Activated CD4-positive, alpha-beta T cell treated with anti-CD3 and anti-CD28 coated beads, Interleukin-2, amount 10 ng/mL, durations not matched to agents 24 days and 14 days (primary cell): ENCODE data around the gene PRKD3. TPM values are rescaled to one million over a fixed set of nuclear protein-coding genes. Genes with fewer than 3 reads are reported as not detected.

ENCODE experiments used
- DNase-seq: peaks from one replicate; pipeline ENCODE4 v3.0.0; 2022
- H3K27ac Mint-ChIP-seq: one replicate; pipeline ENCODE4 v1.8.0; 2022; ENCODE audit warnings: mild to moderate bottlenecking, mixed read lengths
- H3K27me3 Mint-ChIP-seq: one replicate; pipeline ENCODE4 v1.8.0; 2022; ENCODE audit warnings: mixed read lengths
- H3K36me3 Mint-ChIP-seq: one replicate; pipeline ENCODE4 v1.8.0; 2022; ENCODE audit warnings: low read depth, mild to moderate bottlenecking, mixed read lengths
- H3K4me1 Mint-ChIP-seq: one replicate; pipeline ENCODE4 v1.8.0; 2021; ENCODE audit warnings: mixed read lengths
- H3K4me3 Mint-ChIP-seq: one replicate; pipeline ENCODE4 v1.8.0; 2022; ENCODE audit warnings: mild to moderate bottlenecking, moderate library complexity, mixed read lengths
- H3K9me3 Mint-ChIP-seq: one replicate; pipeline ENCODE4 v1.8.0; 2021; ENCODE audit warnings: mixed read lengths
- intact Hi-C: fragments of 100-400 bp; cut with micrococcal nuclease; formaldehyde crosslinking; loops from one replicate; pipeline ENCODE4 v1.15.1; 2023
- total RNA-seq: library from RNA; stranded (reverse); gene quantifications from 2 replicates; pipeline ENCODE4 v1.2.3, GENCODE V29; 2022

Gene PRKD3
- total RNA-seq, 1 donor from 2014 or later: 21.9 TPM

GRCh38 chr2:37335604-37336003 is 11.0 kb upstream of the PRKD3 start:
- no peaks in the 10 kb centered on the region for H3K36me3 Mint-ChIP-seq
- H3K4me3 Mint-ChIP-seq: no peak overlapping the region
- no peak for DNase-seq
- H3K27me3 Mint-ChIP-seq: peaks cover 72% of the 10 kb centered on the region
- intact Hi-C loops: no loop called here
- peaks cover 5% of the 10 kb centered on the region for H3K9me3 Mint-ChIP-seq
- H3K4me1 Mint-ChIP-seq: peaks cover 2% of the 10 kb centered on the region
- no peak overlapping the region for H3K27ac Mint-ChIP-seq

- no peak overlapping the region for H3K27ac Mint-ChIP-seq
- peaks cover 64% of the 10 kb centered on the region for H3K27me3 Mint-ChIP-seq
- H3K4me3 Mint-ChIP-seq: no peak overlapping the region
- intact Hi-C loops: no loop called here
- no peak for DNase-seq
- H3K9me3 Mint-ChIP-seq: peaks cover 5% of the 10 kb centered on the region
- no peaks in the 10 kb centered on the region for H3K36me3 Mint-ChIP-seq
- H3K4me1 Mint-ChIP-seq: peaks cover 2% of the 10 kb centered on the region
These were observed 8.6 kb upstream of the PRKD3 start for GRCh38 chr2:37333256-37333655.

- H3K4me1 Mint-ChIP-seq: peaks cover under 1% of the 10 kb centered on the region
- H3K27me3 Mint-ChIP-seq: peaks cover 65% of the 10 kb centered on the region
- intact Hi-C loops: no loop called here
These were observed 7.9 kb upstream of the PRKD3 start for GRCh38 chr2:37332560-37332959.

GRCh38 chr2:37330681-37331080 is 6.0 kb upstream of the PRKD3 start:
- H3K27ac Mint-ChIP-seq: no peak overlapping the region
- H3K9me3 Mint-ChIP-seq: peaks cover 5% of the 10 kb centered on the region
- H3K27me3 Mint-ChIP-seq: peaks cover 68% of the 10 kb centered on the region
- no peak for DNase-seq
- H3K4me1 Mint-ChIP-seq: peaks cover 4% of the 10 kb centered on the region
- H3K4me3 Mint-ChIP-seq: no peak overlapping the region
- peaks cover 2% of the 10 kb centered on the region for H3K36me3 Mint-ChIP-seq
- intact Hi-C loops: no loop called here

More at GRCh38 chr2:37332560-37332959, 7.9 kb upstream of the PRKD3 start:
- DNase-seq: no peak
- no peak overlapping the region for H3K4me3 Mint-ChIP-seq
- H3K36me3 Mint-ChIP-seq: no peaks in the 10 kb centered on the region
- H3K27ac Mint-ChIP-seq: no peak overlapping the region
- peaks cover 5% of the 10 kb centered on the region for H3K9me3 Mint-ChIP-seq

GRCh38 chr2:37326866-37327634 is 2.4 kb upstream of the PRKD3 start:
- peaks cover 23% of the 10 kb centered on the region for H3K4me1 Mint-ChIP-seq
- no peak for DNase-seq
- peaks cover 56% of the 10 kb centered on the region for H3K27me3 Mint-ChIP-seq
- peaks cover 5% of the 10 kb centered on the region for H3K36me3 Mint-ChIP-seq
- intact Hi-C loops: no loop called here
- no peaks in the 10 kb centered on the region for H3K9me3 Mint-ChIP-seq
- no peak overlapping the region for H3K27ac Mint-ChIP-seq
- no peak overlapping the region for H3K4me3 Mint-ChIP-seq

GRCh38 chr2:37326285-37326684 is 1.7 kb upstream of the PRKD3 start:
- peak; percentile 48 for DNase-seq
- H3K27me3 Mint-ChIP-seq: peaks cover 56% of the 10 kb centered on the region
- H3K27ac Mint-ChIP-seq: no peak overlapping the region
- H3K4me3 Mint-ChIP-seq: no peak overlapping the region
- intact Hi-C loops: no loop called here
- no peaks in the 10 kb centered on the region for H3K9me3 Mint-ChIP-seq
- peaks cover 27% of the 10 kb centered on the region for H3K4me1 Mint-ChIP-seq
- H3K36me3 Mint-ChIP-seq: peaks cover 9% of the 10 kb centered on the region

- H3K4me3 Mint-ChIP-seq: peak overlapping the region; percentile 82
- H3K9me3 Mint-ChIP-seq: no peaks in the 10 kb centered on the region
- H3K27ac Mint-ChIP-seq: no peak overlapping the region
- peak; percentile 49 for DNase-seq
- H3K4me1 Mint-ChIP-seq: peaks cover 27% of the 10 kb centered on the region
- peaks cover 9% of the 10 kb centered on the region for H3K36me3 Mint-ChIP-seq
- H3K27me3 Mint-ChIP-seq: peaks cover 51% of the 10 kb centered on the region
- intact Hi-C loops: loop anchor here (1.0 to 2.0 kb wide), 3 partner anchors 13 to 51 kb away; no protein-coding TSS in a partner anchor
These were observed 1.0 kb upstream of the PRKD3 start for GRCh38 chr2:37325625-37326071.

- Mint-ChIP-seq H3K4me3 (peak overlapping the region; percentile 47), H3K36me3 (peaks cover 12% of the 10 kb centered on the region), H3K9me3 (no peaks in the 10 kb centered on the region), H3K4me1 (peaks cover 27% of the 10 kb centered on the region), H3K27me3 (peaks cover 47% of the 10 kb centered on the region), H3K27ac (no peak overlapping the region)
- no peak for DNase-seq
- intact Hi-C loops: loop anchor here (1.0 to 2.0 kb wide), 3 partner anchors 14 to 93 kb away; partner anchors contain the start of genes CEBPZ and NDUFAF7
These were observed 172 bp downstream of the PRKD3 start for GRCh38 chr2:37324536-37324785.

- Mint-ChIP-seq H3K4me3 (peak overlapping the region; percentile 95), H3K27ac (peak overlapping the region; percentile 92), H3K4me1 (peaks cover 27% of the 10 kb centered on the region), H3K27me3 (peaks cover 47% of the 10 kb centered on the region), H3K36me3 (peaks cover 12% of the 10 kb centered on the region), H3K9me3 (no peaks in the 10 kb centered on the region)
- peak; percentile 78 for DNase-seq
- intact Hi-C loops: loop anchor here (1.0 to 2.0 kb wide), 3 partner anchors 15 to 93 kb away; partner anchors contain the start of genes CEBPZ and NDUFAF7
These were observed 675 bp downstream of the PRKD3 start for GRCh38 chr2:37323781-37324535.

GRCh38 chr2:37323176-37323780 is 1.4 kb downstream of the PRKD3 start:
- Mint-ChIP-seq H3K27ac (peak overlapping the region; percentile 92), H3K36me3 (peaks cover 12% of the 10 kb centered on the region)

GRCh38 chr2:37322368-37322767 is 2.3 kb downstream of the PRKD3 start:
- Mint-ChIP-seq H3K4me1 (peaks cover 40% of the 10 kb centered on the region), H3K36me3 (peaks cover 18% of the 10 kb centered on the region), H3K4me3 (no peak overlapping the region), H3K27me3 (peaks cover 39% of the 10 kb centered on the region), H3K27ac (no peak overlapping the region), H3K9me3 (no peaks in the 10 kb centered on the region)
- intact Hi-C loops: loop anchor here (1.0 kb wide), 1 partner anchor 68 kb away; no protein-coding TSS in a partner anchor
- no peak for DNase-seq

More at GRCh38 chr2:37323176-37323780, 1.4 kb downstream of the PRKD3 start:
- intact Hi-C loops: no loop called here
- no peak for DNase-seq
- Mint-ChIP-seq H3K4me3 (peak overlapping the region; percentile 95), H3K4me1 (peaks cover 31% of the 10 kb centered on the region), H3K27me3 (peaks cover 43% of the 10 kb centered on the region), H3K9me3 (no peaks in the 10 kb centered on the region)

- intact Hi-C loops: no loop called here
- Mint-ChIP-seq H3K27me3 (peaks cover 28% of the 10 kb centered on the region), H3K4me3 (no peak overlapping the region), H3K4me1 (peaks cover 38% of the 10 kb centered on the region), H3K36me3 (peaks cover 20% of the 10 kb centered on the region), H3K9me3 (no peaks in the 10 kb centered on the region), H3K27ac (no peak overlapping the region)
- DNase-seq: no peak
These were observed 3.5 kb downstream of the PRKD3 start for GRCh38 chr2:37321029-37321682.

GRCh38 chr2:37319754-37320609 is 4.7 kb downstream of the PRKD3 start:
- H3K27ac Mint-ChIP-seq: no peak overlapping the region
- H3K4me3 Mint-ChIP-seq: no peak overlapping the region
- no peaks in the 10 kb centered on the region for H3K9me3 Mint-ChIP-seq
- peaks cover 20% of the 10 kb centered on the region for H3K27me3 Mint-ChIP-seq
- no peak for DNase-seq
- intact Hi-C loops: no loop called here
- peaks cover 32% of the 10 kb centered on the region for H3K4me1 Mint-ChIP-seq
- H3K36me3 Mint-ChIP-seq: peaks cover 23% of the 10 kb centered on the region
